ENCODE measurements around the gene VPS29.
"Not testable (repeated sequence)": the region's sequence is repeated elsewhere in the genome, so short reads cannot be mapped to it uniquely, and the experiment has no call there.

VPS29 gene

DNA sequence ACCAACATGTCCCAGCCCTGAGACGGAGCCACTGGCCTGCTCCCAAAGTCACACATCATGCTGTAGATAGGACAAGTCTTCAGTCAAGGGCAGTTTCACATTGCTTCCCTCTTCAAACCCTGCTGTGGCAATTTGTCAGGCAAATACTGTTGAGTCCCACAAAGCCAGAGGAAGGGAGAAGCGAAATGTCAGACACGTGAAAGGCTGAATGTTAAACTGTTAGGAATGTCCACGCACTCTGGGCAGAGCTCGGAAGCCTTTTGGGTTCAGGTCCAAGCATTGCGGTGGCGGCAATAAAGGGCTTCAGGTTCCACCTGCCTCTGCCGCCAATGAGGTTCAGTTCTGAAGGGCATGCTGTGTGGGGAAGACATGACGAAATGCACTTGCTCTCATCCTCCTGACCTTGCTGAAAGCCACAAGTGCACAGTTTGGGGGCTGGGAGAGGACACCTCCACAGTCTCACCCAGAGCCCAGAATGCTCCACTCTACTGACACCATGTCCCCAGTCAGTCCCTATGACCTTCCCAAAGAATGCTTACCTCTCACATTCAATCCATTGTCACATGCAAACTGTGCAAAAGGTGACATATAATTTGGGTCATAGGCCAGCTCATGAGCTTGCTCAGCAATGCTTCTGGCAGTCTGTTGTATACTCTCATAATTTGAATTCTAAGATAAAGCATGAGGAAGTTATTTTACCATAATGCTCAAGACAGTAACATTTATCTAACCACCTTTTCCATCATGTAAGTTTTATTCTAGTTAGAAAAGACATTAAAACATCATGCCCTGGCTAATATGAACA, 35.9 kb upstream of the VPS29 start:
- Histone ChIP-seq H3K36me3 (ENCODE audit: control insufficient read depth, insufficient read depth, low read length) (peaks cover 6% of the 10 kb centered on the region), H3K9ac (ENCODE audit: low read length) (no peak overlapping the region), H3K27ac (ENCODE audit: low read depth, low read length) (peak overlapping the region; percentile 45), H3K4me1 (ENCODE audit: control insufficient read depth, insufficient read depth, low read length) (peaks cover 27% of the 10 kb centered on the region), H3K27me3 (ENCODE audit: control insufficient read depth, insufficient read depth, low read length) (no peaks in the 10 kb centered on the region), H3K4me3 (ENCODE audit: low read length) (peak overlapping the region; percentile 45)

DNA sequence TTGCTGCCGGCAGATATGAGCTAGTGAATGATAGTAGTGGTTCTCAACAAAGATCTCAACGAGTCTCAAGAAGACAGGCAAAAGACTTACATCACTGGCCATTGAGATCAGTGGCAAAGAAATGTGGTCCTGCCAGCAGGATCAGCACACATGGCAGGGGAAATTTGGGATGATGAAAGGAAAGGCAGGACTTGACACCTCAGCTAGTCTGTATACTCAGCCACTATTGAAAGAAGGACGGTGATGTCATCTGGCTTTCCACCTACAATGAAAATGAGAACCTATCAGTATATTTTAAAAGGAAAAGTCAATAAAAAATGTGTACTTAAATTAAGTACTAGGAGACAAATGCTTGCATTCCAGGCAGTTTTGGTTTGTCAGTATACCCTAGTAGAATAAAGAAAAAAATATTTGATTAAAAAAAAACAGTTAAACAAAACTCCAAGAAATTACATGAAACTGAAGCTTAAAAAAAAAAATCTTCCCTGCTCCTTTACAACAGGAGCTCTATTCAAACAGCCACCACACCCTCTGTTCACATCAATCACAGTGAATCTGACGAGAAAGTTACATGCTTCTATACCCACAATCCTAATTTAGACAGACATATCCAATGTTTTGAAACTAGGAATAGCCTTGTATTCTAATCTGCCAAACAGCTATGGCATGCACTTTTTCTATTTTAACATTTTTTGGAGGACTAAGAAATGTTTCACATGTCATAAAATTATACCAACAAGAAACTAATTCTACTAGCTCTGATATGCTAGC, 35.1 kb upstream of the VPS29 start:
- Histone ChIP-seq H3K9ac (ENCODE audit: low read length) (no peak overlapping the region), H3K4me3 (ENCODE audit: low read length) (no peak overlapping the region), H3K4me1 (ENCODE audit: control insufficient read depth, insufficient read depth, low read length) (peaks cover 33% of the 10 kb centered on the region), H3K27me3 (ENCODE audit: control insufficient read depth, insufficient read depth, low read length) (no peaks in the 10 kb centered on the region), H3K27ac (ENCODE audit: low read depth, low read length) (peak overlapping the region; percentile 45), H3K36me3 (ENCODE audit: control insufficient read depth, insufficient read depth, low read length) (peaks cover 6% of the 10 kb centered on the region)

DNA sequence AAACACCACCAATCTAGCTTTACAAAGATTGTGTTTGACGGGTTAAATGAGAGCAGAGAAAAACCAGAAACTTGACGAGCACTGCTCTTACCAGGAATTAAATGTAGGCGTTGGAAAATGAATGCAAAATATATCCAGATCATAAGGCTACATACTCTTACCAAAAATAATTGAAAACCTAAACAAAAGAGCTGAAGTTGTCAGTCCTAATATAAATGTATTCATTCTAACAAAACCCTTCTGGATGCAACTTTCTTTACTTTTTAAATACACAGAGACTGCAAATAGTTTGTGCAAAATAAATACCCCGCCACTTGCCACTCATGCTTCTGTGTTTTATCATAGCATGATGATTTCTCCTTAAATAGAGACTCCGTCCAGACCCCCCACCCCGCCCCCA, 32.9 kb upstream of the VPS29 start:
- H3K4me3 ChIP-seq (ENCODE audit: low read length), result no peak overlapping the region
- H3K36me3 ChIP-seq (ENCODE audit: control insufficient read depth, insufficient read depth, low read length), result peaks cover 6% of the 10 kb centered on the region
- peaks cover 41% of the 10 kb centered on the region for H3K4me1 ChIP-seq (ENCODE audit: control insufficient read depth, insufficient read depth, low read length)
- no peak overlapping the region for H3K9ac ChIP-seq (ENCODE audit: low read length)
- no peaks in the 10 kb centered on the region for H3K27me3 ChIP-seq (ENCODE audit: control insufficient read depth, insufficient read depth, low read length)
- H3K27ac ChIP-seq (ENCODE audit: low read depth, low read length), result peak overlapping the region; percentile 35

DNA sequence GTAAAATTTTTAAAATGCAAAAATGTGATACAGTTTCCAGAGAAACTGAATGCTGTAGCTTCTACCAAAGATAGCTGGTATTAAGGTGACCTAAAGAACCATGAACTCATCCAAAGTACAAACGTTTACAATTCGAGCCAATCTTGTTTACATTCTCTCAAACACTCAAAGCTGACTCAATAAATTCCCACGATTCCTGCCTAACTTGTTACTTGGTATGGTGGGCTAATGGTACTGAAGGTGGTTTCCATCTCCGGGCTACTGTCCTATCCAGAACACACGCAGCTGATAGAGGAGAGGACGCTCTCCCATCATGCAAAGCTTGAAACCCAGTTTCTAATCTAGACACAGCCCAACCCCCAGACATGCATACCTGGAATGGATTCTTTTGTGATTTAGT, 31.7 kb upstream of the VPS29 start:
- no peaks in the 10 kb centered on the region for H3K27me3 ChIP-seq (ENCODE audit: control insufficient read depth, insufficient read depth, low read length)
- peaks cover 41% of the 10 kb centered on the region for H3K4me1 ChIP-seq (ENCODE audit: control insufficient read depth, insufficient read depth, low read length)
- H3K27ac ChIP-seq (ENCODE audit: low read depth, low read length), result peak overlapping the region; percentile 14
- peaks cover 4% of the 10 kb centered on the region for H3K36me3 ChIP-seq (ENCODE audit: control insufficient read depth, insufficient read depth, low read length)
- peak overlapping the region; percentile 9 for H3K4me3 ChIP-seq (ENCODE audit: low read length)
- H3K9ac ChIP-seq (ENCODE audit: low read length), result no peak overlapping the region

DNA sequence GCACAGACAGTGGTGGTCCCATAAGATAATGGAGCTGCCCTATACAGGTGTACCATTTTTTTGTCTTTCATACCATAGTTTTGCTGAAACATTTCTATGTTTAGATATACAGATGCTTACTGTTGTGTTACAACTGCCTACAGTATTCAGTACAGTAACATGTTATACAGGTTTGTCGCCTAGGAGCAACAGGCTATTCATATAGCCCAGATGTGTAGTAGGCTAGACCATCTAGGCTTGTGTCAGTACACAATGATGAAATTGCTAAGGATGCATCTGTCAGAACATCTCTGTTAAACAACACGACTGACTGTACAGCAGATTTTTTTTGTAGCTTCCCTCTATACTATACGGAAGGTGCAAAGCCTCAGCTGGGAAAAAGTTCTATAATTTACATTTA, 30.7 kb upstream of the VPS29 start:
- peaks cover 37% of the 10 kb centered on the region for H3K4me1 ChIP-seq (ENCODE audit: control insufficient read depth, insufficient read depth, low read length)
- H3K36me3 ChIP-seq (ENCODE audit: control insufficient read depth, insufficient read depth, low read length), result peaks cover 4% of the 10 kb centered on the region
- peak overlapping the region; percentile 38 for H3K27ac ChIP-seq (ENCODE audit: low read depth, low read length)
- H3K4me3 ChIP-seq (ENCODE audit: low read length), result no peak overlapping the region
- H3K27me3 ChIP-seq (ENCODE audit: control insufficient read depth, insufficient read depth, low read length), result no peaks in the 10 kb centered on the region
- H3K9ac ChIP-seq (ENCODE audit: low read length), result no peak overlapping the region

DNA sequence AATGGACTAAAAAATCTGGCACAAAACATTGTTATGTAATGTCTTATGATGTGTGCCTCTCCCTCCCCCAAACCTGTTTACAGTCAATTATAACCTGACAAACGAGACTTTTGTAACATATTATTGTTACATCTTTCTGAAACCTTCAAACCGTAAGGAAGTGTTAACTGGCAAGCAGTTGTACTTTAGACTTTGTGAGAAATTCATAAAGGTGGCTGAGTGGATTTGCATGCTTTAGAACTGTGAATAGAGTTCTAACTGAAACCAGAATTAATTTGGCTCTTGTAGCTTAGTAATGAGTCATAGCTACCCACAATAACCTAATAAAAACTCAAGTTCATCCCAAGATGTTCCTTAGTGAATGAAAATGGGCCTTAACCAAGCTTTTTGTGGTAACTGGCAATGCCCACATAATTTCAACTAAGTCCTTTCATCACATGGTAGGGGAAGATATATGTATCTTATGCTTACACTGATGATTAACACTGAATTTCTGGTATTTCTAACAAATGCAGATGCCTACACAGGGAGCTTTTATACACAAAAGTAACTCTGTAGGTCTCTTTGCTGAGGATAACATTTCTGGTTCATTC, 29.9 kb upstream of the VPS29 start:
- Histone ChIP-seq H3K36me3 (ENCODE audit: control insufficient read depth, insufficient read depth, low read length) (peaks cover 3% of the 10 kb centered on the region), H3K4me1 (ENCODE audit: control insufficient read depth, insufficient read depth, low read length) (peaks cover 29% of the 10 kb centered on the region), H3K27me3 (ENCODE audit: control insufficient read depth, insufficient read depth, low read length) (no peaks in the 10 kb centered on the region), H3K27ac (ENCODE audit: low read depth, low read length) (peak overlapping the region; percentile 38), H3K9ac (ENCODE audit: low read length) (no peak overlapping the region), H3K4me3 (ENCODE audit: low read length) (peak overlapping the region; percentile 28)

DNA sequence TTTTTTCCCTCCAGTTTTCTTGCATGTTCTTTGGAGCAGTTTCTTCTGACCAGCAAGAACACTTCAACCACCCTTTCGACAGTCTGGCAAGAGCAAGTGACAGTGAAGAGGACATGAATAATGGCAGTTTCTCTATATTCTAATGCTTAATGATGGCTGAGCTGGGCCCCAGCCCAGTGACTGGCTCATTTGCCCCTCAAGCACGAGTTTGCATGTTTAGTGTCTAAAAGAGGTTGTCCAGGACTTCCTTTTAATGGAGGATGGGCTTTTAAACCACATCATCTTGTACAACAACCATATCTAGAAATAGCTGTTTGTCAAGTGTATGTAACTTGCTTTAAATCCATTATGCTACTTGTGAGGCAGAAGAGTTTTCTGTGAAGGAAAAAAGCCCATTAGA, 28.6 kb upstream of the VPS29 start:
- no peak overlapping the region for H3K9ac ChIP-seq (ENCODE audit: low read length)
- H3K36me3 ChIP-seq (ENCODE audit: control insufficient read depth, insufficient read depth, low read length), result no peaks in the 10 kb centered on the region
- H3K4me3 ChIP-seq (ENCODE audit: low read length), result no peak overlapping the region
- peaks cover 24% of the 10 kb centered on the region for H3K4me1 ChIP-seq (ENCODE audit: control insufficient read depth, insufficient read depth, low read length)
- no peaks in the 10 kb centered on the region for H3K27me3 ChIP-seq (ENCODE audit: control insufficient read depth, insufficient read depth, low read length)
- peak overlapping the region; percentile 18 for H3K27ac ChIP-seq (ENCODE audit: low read depth, low read length)

DNA sequence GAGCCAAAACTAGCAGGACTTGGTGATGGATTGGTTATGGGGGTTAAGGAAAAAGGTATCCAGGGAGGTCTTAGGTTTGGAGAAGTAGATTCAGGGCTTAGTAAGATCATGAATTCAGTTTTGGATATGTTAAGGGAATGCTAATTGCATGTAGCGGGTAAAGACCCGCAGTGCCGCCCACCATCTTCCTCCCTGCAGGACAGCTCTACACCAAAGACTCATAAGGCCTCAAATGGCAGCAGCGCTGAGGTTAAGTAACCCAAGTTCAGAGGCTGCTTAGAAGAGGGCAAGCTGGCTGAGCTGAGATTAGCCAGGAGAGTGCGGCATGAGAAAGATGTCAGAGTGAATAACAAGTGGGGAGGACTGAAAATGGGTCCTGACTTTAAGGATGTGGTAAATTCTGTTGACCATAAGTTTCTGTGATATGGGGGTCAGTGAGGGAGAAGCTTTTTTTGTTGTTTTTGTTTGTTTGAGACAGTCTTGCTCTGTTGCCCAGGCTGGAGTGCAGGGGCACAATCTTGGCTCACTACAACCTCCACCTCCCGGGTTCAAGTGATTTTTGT, 26.4 kb upstream of the VPS29 start:
- peaks cover 18% of the 10 kb centered on the region for H3K4me1 ChIP-seq (ENCODE audit: control insufficient read depth, insufficient read depth, low read length)
- no peak overlapping the region for H3K4me3 ChIP-seq (ENCODE audit: low read length)
- H3K27ac ChIP-seq (ENCODE audit: low read depth, low read length), result no peak overlapping the region
- no peaks in the 10 kb centered on the region for H3K27me3 ChIP-seq (ENCODE audit: control insufficient read depth, insufficient read depth, low read length)
- H3K36me3 ChIP-seq (ENCODE audit: control insufficient read depth, insufficient read depth, low read length), result no peaks in the 10 kb centered on the region
- no peak overlapping the region for H3K9ac ChIP-seq (ENCODE audit: low read length)

DNA sequence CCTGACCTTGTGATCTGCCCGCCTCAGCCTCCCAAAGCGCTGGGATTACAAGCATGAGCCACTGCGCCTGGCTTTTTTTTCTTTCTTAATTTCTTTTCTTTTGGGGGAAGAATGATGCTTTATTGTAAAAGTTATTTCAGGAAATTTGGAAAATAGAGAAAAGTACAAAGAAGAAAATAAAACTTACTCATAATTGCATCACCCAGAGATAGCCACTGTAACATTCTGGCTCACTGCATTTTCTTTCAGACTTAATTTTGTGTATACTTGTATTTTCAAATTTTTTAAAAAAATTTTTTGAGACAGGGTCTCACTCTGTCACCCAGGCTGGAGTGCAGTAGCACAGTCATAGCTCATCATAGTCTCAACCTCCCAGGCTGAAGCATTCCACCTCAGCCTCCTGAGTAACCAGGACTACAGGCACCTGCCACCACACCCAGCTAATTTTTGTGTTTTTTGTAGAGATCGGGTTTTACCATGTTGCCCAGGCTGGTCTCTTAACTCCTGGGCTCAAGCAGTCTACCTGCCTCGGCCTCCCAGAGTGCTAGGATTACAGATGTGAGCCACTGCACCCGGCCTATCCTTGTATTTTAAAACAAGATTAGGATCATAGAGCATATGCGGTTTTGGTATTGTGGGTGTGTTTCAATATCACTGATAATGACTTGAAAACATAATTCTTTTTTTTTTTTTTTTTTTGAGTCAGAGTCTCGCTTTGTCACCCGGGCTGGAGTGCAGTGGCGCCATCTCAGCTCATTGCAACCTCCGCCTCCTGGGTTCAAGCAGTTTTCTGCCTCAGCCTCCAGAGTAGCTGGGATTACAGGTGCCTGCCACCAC, 19.2 kb upstream of the VPS29 start:
- not testable (repeated sequence) for H3K36me3 ChIP-seq (ENCODE audit: control insufficient read depth, insufficient read depth, low read length); H3K27ac ChIP-seq (ENCODE audit: low read depth, low read length); H3K27me3 ChIP-seq (ENCODE audit: control insufficient read depth, insufficient read depth, low read length); H3K4me3 ChIP-seq (ENCODE audit: low read length); H3K4me1 ChIP-seq (ENCODE audit: control insufficient read depth, insufficient read depth, low read length); H3K9ac ChIP-seq (ENCODE audit: low read length)

DNA sequence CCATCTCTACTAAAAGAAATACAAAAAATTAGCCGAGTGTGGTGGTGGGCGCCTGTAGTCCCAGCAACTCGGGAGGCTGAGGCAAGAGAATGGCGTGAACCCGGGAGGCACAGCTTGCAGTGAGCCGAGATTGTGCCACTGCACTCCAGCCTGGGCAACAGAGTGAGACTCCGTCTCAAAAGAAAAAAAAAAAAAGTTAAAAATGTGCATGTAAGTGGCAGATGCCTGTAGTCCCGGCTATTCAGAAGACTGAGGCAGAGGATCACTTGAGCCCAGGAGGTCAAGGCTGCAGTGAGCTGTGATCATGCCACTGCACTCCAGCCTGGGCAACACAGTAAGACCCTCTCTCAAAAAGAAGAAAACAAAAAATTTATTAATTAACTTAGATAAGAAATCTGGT, 16.1 kb upstream of the VPS29 start:
- H3K9ac ChIP-seq (ENCODE audit: low read length); H3K27me3 ChIP-seq (ENCODE audit: control insufficient read depth, insufficient read depth, low read length): not testable (repeated sequence)

DNA sequence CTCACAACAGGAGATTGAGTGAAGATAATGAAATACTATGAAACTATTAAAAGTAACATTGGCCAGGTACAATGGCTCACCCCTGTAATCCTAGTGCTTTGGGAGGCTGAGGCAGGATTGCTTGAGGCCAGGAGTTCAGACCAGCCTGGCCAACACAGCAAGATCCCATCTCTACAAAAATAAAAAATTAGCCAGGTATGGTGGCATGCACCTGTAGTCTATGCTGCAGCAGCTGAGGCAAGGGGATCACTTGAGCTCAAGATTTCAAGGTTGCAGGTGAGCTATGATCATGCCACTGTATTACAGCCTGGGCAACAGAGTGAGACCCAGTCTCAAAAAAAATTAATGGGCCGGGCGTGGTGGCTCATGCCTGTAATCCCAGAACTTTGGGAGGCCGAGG, 15.1 kb upstream of the VPS29 start:
- no peak overlapping the region for H3K4me3 ChIP-seq (ENCODE audit: low read length)
- no peak overlapping the region for H3K27ac ChIP-seq (ENCODE audit: low read depth, low read length)
- no peak overlapping the region for H3K9ac ChIP-seq (ENCODE audit: low read length)
- H3K27me3 ChIP-seq (ENCODE audit: control insufficient read depth, insufficient read depth, low read length), result no peaks in the 10 kb centered on the region
- no peaks in the 10 kb centered on the region for H3K4me1 ChIP-seq (ENCODE audit: control insufficient read depth, insufficient read depth, low read length)
- H3K36me3 ChIP-seq (ENCODE audit: control insufficient read depth, insufficient read depth, low read length), result no peaks in the 10 kb centered on the region

More for the DNA sequence above, 16.1 kb upstream of the VPS29 start:
- H3K4me1 ChIP-seq (ENCODE audit: control insufficient read depth, insufficient read depth, low read length); H3K4me3 ChIP-seq (ENCODE audit: low read length); H3K27ac ChIP-seq (ENCODE audit: low read depth, low read length); H3K36me3 ChIP-seq (ENCODE audit: control insufficient read depth, insufficient read depth, low read length): not testable (repeated sequence)

DNA sequence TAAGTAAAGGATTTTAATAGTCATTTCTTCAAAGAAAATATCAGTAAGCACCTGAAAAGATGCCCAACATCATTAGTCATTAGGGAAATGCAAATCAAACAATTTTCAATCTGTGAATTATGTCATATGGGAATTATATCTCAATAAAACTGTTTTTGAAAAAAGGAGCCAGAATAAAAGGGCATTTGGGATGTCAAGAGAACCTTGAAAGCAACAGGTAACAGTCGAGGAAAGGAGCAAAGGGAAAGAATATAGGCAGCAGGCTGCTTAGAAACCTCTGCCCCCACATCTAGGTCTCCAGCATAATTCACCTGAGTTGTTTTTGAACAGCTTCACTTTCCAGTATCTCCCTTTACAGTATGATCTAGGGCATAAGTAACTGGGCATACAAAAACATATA, 12.5 kb upstream of the VPS29 start:
- Histone ChIP-seq H3K27ac (ENCODE audit: low read depth, low read length) (no peak overlapping the region), H3K9ac (ENCODE audit: low read length) (no peak overlapping the region), H3K27me3 (ENCODE audit: control insufficient read depth, insufficient read depth, low read length) (no peaks in the 10 kb centered on the region), H3K4me1 (ENCODE audit: control insufficient read depth, insufficient read depth, low read length) (no peaks in the 10 kb centered on the region), H3K36me3 (ENCODE audit: control insufficient read depth, insufficient read depth, low read length) (no peaks in the 10 kb centered on the region), H3K4me3 (ENCODE audit: low read length) (no peak overlapping the region)

Data from rectal smooth muscle tissue (tissue), 1 donor.